ENCODE results near the gene NDFIP1.

NDFIP1 gene

DNA sequence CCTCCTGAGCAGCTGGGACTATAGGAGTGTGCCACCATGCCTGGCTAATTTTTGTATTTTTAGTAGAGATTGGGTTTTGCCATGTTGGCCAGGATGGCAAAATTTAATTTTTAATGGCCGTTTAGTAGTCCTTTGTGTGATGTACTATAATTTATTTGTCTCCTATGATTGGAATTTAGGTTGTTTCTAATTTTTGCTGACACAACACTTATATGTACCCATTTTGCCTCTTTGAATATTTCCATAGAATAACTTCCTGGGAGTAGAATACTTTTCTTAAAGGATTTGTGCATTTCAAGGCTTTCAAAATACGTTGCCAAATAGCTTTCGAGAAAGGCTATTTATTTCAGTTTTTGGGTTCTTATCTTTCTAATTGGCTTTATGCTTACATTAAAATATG, 22.8 kb downstream of the NDFIP1 start:
- H3K27me3 ChIP-seq (ENCODE audit: control insufficient read depth in 2 of 2, insufficient read depth in 2 of 2, low read length in 2 of 2) = no peaks in the 10 kb centered on the region
- peaks cover 0 to 2% of the 10 kb centered on the region in 2 donors for H3K4me1 ChIP-seq (ENCODE audit: control insufficient read depth in 2 of 2, insufficient read depth in 2 of 2, low read length in 2 of 2)
- no peaks in the 10 kb centered on the region for H3K9me3 ChIP-seq (ENCODE audit: control insufficient read depth in 2 of 2, low read length in 2 of 2)
- H3K9ac ChIP-seq (ENCODE audit: low read depth in 1 of 2, low read length in 2 of 2) = no peak overlapping the region
- H3K4me3 ChIP-seq (ENCODE audit: low read length in 2 of 2) = no peak overlapping the region
- H3K36me3 ChIP-seq (ENCODE audit: control insufficient read depth in 2 of 2, insufficient read depth in 2 of 2, low read length in 2 of 2) = peaks cover 9 to 16% of the 10 kb centered on the region in 2 donors
- H3K27ac ChIP-seq (ENCODE audit: low read depth in 2 of 2, low read length in 2 of 2) = no peak overlapping the region

GRCh38 chr5:142132916-142133315, 24.3 kb downstream of the NDFIP1 start:
- Histone ChIP-seq H3K36me3 (ENCODE audit: control insufficient read depth in 2 of 2, insufficient read depth in 2 of 2, low read length in 2 of 2) (peaks cover 14 to 21% of the 10 kb centered on the region in 2 donors), H3K9ac (ENCODE audit: low read depth in 1 of 2, low read length in 2 of 2) (no peak overlapping the region), H3K27ac (ENCODE audit: low read depth in 2 of 2, low read length in 2 of 2) (no peak overlapping the region), H3K4me1 (ENCODE audit: control insufficient read depth in 2 of 2, insufficient read depth in 2 of 2, low read length in 2 of 2) (no peaks in the 10 kb centered on the region), H3K9me3 (ENCODE audit: control insufficient read depth in 2 of 2, low read length in 2 of 2) (no peaks in the 10 kb centered on the region), H3K27me3 (ENCODE audit: control insufficient read depth in 2 of 2, insufficient read depth in 2 of 2, low read length in 2 of 2) (no peaks in the 10 kb centered on the region), H3K4me3 (ENCODE audit: low read length in 2 of 2) (no peak overlapping the region)

DNA sequence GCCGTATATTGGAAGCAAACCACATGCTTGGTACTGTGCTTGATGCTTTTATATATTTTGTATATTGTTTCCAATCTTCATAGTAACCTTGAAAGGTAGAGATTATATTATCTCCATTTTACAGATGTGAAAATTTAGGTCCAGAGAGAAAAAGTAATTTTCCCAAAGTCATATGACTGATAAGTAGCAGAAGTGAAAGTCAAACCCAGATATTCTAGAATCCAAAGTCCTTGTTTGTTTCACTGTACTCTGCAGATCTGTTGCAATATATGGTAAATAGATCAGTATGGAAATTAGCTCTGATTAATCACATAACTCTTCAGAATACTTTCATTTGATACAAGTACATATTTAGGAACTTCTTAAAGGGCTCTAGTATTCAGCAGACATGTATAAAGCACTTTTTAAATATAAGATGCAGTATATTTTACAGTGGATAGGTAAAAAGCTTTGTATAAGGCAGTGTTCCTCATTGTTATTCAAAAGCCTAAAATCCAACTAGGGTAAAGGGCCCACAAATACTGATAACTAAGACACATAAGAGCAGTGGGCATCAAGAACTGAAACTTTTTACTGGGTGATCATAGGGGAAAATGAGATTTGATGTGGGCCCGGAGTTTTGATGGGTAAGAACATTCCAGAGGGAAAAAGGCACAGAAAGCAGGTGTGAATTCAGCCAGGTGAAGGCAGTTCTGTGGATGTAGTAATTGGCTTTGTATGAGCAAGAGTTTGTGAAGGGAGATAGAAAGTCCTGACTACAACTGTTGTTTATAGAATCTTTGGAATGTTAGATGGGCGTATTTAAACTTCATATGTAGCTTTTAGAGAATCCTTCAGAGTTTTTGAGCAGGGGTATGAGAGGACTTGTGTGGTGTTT, 25.0 kb downstream of the NDFIP1 start:
- Histone ChIP-seq H3K4me1 (ENCODE audit: control insufficient read depth in 2 of 2, insufficient read depth in 2 of 2, low read length in 2 of 2) (no peaks in the 10 kb centered on the region), H3K4me3 (ENCODE audit: low read length in 2 of 2) (no peak overlapping the region), H3K27ac (ENCODE audit: low read depth in 2 of 2, low read length in 2 of 2) (no peak overlapping the region), H3K9ac (ENCODE audit: low read depth in 1 of 2, low read length in 2 of 2) (no peak overlapping the region), H3K9me3 (ENCODE audit: control insufficient read depth in 2 of 2, low read length in 2 of 2) (no peaks in the 10 kb centered on the region), H3K36me3 (ENCODE audit: control insufficient read depth in 2 of 2, insufficient read depth in 2 of 2, low read length in 2 of 2) (peaks cover 18 to 25% of the 10 kb centered on the region in 2 donors), H3K27me3 (ENCODE audit: control insufficient read depth in 2 of 2, insufficient read depth in 2 of 2, low read length in 2 of 2) (no peaks in the 10 kb centered on the region)

- Histone ChIP-seq H3K4me3 (ENCODE audit: low read length in 2 of 2) (no peak overlapping the region), H3K27ac (ENCODE audit: low read depth in 2 of 2, low read length in 2 of 2) (no peak overlapping the region), H3K4me1 (ENCODE audit: control insufficient read depth in 2 of 2, insufficient read depth in 2 of 2, low read length in 2 of 2) (no peaks in the 10 kb centered on the region), H3K36me3 (ENCODE audit: control insufficient read depth in 2 of 2, insufficient read depth in 2 of 2, low read length in 2 of 2) (peaks cover 18 to 26% of the 10 kb centered on the region in 2 donors), H3K9me3 (ENCODE audit: control insufficient read depth in 2 of 2, low read length in 2 of 2) (no peaks in the 10 kb centered on the region), H3K9ac (ENCODE audit: low read depth in 1 of 2, low read length in 2 of 2) (no peak overlapping the region), H3K27me3 (ENCODE audit: control insufficient read depth in 2 of 2, insufficient read depth in 2 of 2, low read length in 2 of 2) (no peaks in the 10 kb centered on the region)
Measured at GRCh38 chr5:142134331-142135010, 25.9 kb downstream of the NDFIP1 start.

GRCh38 chr5:142141463-142141862, 32.9 kb downstream of the NDFIP1 start:
- Histone ChIP-seq H3K27ac (ENCODE audit: low read depth in 2 of 2, low read length in 2 of 2) (no peak overlapping the region), H3K4me3 (ENCODE audit: low read length in 2 of 2) (no peak overlapping the region), H3K9me3 (ENCODE audit: control insufficient read depth in 2 of 2, low read length in 2 of 2) (no peaks in the 10 kb centered on the region), H3K36me3 (ENCODE audit: control insufficient read depth in 2 of 2, insufficient read depth in 2 of 2, low read length in 2 of 2) (peaks cover 37 to 42% of the 10 kb centered on the region in 2 donors), H3K9ac (ENCODE audit: low read depth in 1 of 2, low read length in 2 of 2) (no peak overlapping the region), H3K27me3 (ENCODE audit: control insufficient read depth in 2 of 2, insufficient read depth in 2 of 2, low read length in 2 of 2) (no peaks in the 10 kb centered on the region), H3K4me1 (ENCODE audit: control insufficient read depth in 2 of 2, insufficient read depth in 2 of 2, low read length in 2 of 2) (no peaks in the 10 kb centered on the region)

DNA sequence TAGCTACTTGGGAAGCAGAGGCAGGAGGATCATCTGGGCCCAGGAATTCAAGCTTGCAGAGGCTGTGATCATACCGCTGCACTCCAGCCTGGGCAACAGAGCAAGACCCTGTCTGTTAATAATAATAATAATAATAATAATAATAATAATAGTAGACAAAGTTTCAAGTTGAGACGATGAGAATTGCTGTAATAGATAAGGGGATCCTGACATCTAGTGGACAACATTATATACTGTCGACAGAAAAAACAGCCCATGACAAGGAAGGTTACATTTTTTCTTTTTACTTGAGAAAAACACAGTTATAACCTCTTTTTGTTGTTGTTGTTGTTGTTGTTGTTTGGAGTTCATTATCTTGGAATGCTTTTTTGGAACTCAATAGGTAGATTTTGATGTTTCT, 35.3 kb downstream of the NDFIP1 start:
- H3K27me3 ChIP-seq (ENCODE audit: control insufficient read depth in 2 of 2, insufficient read depth in 2 of 2, low read length in 2 of 2) = no peaks in the 10 kb centered on the region

DNA sequence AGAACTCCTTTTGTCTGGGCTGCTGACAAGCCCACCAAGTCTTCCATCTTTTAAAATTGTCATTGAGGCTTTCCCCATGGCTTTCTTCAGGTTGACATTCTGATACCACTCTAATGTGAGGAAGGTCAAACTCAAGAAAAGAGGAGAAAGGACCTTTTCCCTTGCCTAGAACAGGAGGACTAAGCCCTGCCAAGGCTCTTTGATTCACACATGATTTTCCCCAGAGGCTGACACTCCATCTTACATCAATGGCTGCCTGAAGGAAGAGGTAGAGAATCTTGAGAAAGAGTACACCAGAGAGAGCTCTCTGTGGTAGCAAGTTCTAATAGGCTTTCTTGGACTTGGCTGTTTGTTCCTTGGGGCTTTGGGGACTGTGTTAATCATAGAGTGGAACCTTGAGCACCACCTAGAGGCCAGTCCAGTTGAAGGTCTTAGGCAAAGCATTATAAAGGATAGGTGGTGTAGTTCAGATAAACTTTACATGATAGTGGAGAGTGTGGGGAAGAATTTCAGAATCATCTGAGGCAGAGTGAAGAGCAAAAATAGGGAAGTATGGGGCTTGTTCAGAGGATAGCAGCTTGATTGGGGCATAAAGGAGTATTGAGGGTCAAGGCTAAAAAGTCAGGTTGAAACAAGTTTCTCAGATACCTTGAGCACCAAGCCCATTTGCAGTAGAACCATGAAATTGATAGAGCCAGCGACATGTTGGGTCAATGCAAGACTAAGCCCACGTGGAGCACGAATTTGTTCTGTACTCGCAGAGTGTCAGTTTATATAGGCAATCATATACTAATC, 36.7 kb downstream of the NDFIP1 start:
- peaks cover 40 to 41% of the 10 kb centered on the region in 2 donors for H3K36me3 ChIP-seq (ENCODE audit: control insufficient read depth in 2 of 2, insufficient read depth in 2 of 2, low read length in 2 of 2)
- no peak overlapping the region for H3K27ac ChIP-seq (ENCODE audit: low read depth in 2 of 2, low read length in 2 of 2)
- no peak overlapping the region for H3K9ac ChIP-seq (ENCODE audit: low read depth in 1 of 2, low read length in 2 of 2)
- H3K27me3 ChIP-seq (ENCODE audit: control insufficient read depth in 2 of 2, insufficient read depth in 2 of 2, low read length in 2 of 2) = no peaks in the 10 kb centered on the region
- H3K9me3 ChIP-seq (ENCODE audit: control insufficient read depth in 2 of 2, low read length in 2 of 2) = no peaks in the 10 kb centered on the region
- no peaks in the 10 kb centered on the region for H3K4me1 ChIP-seq (ENCODE audit: control insufficient read depth in 2 of 2, insufficient read depth in 2 of 2, low read length in 2 of 2)
- H3K4me3 ChIP-seq (ENCODE audit: low read length in 2 of 2) = no peak overlapping the region

More for the DNA sequence above, 35.3 kb downstream of the NDFIP1 start:
- Histone ChIP-seq H3K4me1 (ENCODE audit: control insufficient read depth in 2 of 2, insufficient read depth in 2 of 2, low read length in 2 of 2) (no peaks in the 10 kb centered on the region), H3K27ac (ENCODE audit: low read depth in 2 of 2, low read length in 2 of 2) (no peak overlapping the region), H3K36me3 (ENCODE audit: control insufficient read depth in 2 of 2, insufficient read depth in 2 of 2, low read length in 2 of 2) (peaks cover 41 to 44% of the 10 kb centered on the region in 2 donors), H3K4me3 (ENCODE audit: low read length in 2 of 2) (no peak overlapping the region), H3K9me3 (ENCODE audit: control insufficient read depth in 2 of 2, low read length in 2 of 2) (no peaks in the 10 kb centered on the region), H3K9ac (ENCODE audit: low read depth in 1 of 2, low read length in 2 of 2) (no peak overlapping the region)

DNA sequence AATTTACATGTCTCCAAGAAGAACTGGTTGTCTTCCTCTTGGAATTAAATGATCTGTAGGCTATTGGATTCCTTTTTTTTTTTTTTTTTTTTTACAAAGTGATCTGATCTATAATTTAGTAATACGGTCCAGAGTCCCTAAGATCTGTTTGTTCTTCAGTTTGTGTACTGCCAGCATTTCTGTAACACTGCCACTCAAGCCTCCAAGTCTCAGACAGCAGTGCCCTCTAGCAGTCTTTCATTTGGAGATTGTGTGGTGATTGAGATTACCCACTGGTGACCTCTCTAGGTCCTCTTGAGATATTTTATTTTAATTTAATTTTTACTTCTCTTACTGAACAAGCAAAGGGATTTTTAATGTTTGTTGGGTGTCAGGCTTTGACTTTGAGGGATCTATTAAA, 40.8 kb downstream of the NDFIP1 start:
- Histone ChIP-seq H3K36me3 (ENCODE audit: control insufficient read depth in 2 of 2, insufficient read depth in 2 of 2, low read length in 2 of 2) (peaks cover 26 to 30% of the 10 kb centered on the region in 2 donors), H3K9me3 (ENCODE audit: control insufficient read depth in 2 of 2, low read length in 2 of 2) (no peaks in the 10 kb centered on the region), H3K9ac (ENCODE audit: low read depth in 1 of 2, low read length in 2 of 2) (no peak overlapping the region), H3K4me3 (ENCODE audit: low read length in 2 of 2) (no peak overlapping the region), H3K4me1 (ENCODE audit: control insufficient read depth in 2 of 2, insufficient read depth in 2 of 2, low read length in 2 of 2) (no peaks in the 10 kb centered on the region), H3K27me3 (ENCODE audit: control insufficient read depth in 2 of 2, insufficient read depth in 2 of 2, low read length in 2 of 2) (no peaks in the 10 kb centered on the region), H3K27ac (ENCODE audit: low read depth in 2 of 2, low read length in 2 of 2) (no peak overlapping the region)

DNA sequence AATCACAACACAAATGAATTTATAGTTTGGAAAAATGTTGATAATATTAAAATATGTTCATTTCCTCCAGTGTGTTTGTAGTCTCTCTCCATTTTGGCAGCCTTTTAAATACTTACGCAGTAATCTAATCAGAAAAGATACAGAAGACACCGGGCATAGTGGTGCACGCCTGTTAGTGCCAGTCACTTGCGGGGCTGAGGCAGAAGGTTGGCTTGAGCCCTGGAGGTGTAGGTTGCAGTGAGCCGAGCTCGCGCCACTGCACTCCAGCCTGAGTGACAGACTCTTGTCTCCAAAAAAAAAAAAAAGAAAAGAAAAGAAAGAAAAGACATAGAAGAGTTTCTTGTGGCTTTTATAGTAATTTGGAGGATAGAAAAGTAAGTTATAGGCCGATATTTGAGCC, 41.9 kb downstream of the NDFIP1 start:
- H3K36me3 ChIP-seq (ENCODE audit: control insufficient read depth in 2 of 2, insufficient read depth in 2 of 2, low read length in 2 of 2) = peaks cover 19 to 21% of the 10 kb centered on the region in 2 donors
- H3K4me3 ChIP-seq (ENCODE audit: low read length in 2 of 2) = no peak overlapping the region
- H3K9me3 ChIP-seq (ENCODE audit: control insufficient read depth in 2 of 2, low read length in 2 of 2) = no peaks in the 10 kb centered on the region
- H3K4me1 ChIP-seq (ENCODE audit: control insufficient read depth in 2 of 2, insufficient read depth in 2 of 2, low read length in 2 of 2) = no peaks in the 10 kb centered on the region
- no peak overlapping the region for H3K27ac ChIP-seq (ENCODE audit: low read depth in 2 of 2, low read length in 2 of 2)
- H3K27me3 ChIP-seq (ENCODE audit: control insufficient read depth in 2 of 2, insufficient read depth in 2 of 2, low read length in 2 of 2) = no peaks in the 10 kb centered on the region
- no peak overlapping the region for H3K9ac ChIP-seq (ENCODE audit: low read depth in 1 of 2, low read length in 2 of 2)
